Measurements from ENCODE around the gene NEK2. TPM values are rescaled to one million over a fixed set of nuclear protein-coding genes. Genes with fewer than 3 reads are reported as not detected.

NEK2 gene
- total RNA-seq, 3 donors from 2014 or later: 1.8 TPM; not detected in 2

DNA sequence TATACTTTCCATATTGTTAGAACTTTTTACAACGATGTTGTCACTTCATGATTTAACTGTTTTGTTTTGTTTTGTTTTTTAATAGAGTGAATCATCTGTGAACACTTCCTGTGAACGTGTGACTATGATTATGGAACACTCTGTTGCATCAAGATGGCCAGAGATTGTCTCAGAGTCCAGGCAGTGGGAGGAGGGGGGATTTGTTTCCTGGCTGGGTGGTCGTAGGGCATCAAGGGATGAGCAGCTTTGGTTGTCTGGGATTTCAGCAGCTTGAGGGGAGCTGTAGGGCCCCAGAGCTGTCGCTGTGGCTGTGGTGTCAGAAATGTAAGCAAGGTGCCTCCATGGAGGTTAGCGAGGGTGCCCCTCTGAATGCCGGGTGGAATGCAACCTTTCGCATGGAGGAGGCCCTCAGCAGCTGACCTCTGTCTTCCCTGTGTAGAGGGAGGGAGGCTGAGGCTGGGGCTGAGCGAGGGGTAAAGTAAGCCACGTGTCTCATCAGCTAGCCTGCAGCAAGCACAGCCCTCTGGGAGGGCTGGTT lies 21.4 kb downstream of the NEK2 start:
- intact Hi-C loops (cut with DNase I; ENCODE audit: low total_unique reads): loop anchor here (10.0 kb wide), 1 partner anchor 79 kb away; the partner anchor contains the start of gene SLC30A1
- no peak overlapping the region for H3K27ac ChIP-seq
- no peaks in the 10 kb centered on the region for H3K9me3 ChIP-seq
- TF ChIP-seq, protein P1, sequence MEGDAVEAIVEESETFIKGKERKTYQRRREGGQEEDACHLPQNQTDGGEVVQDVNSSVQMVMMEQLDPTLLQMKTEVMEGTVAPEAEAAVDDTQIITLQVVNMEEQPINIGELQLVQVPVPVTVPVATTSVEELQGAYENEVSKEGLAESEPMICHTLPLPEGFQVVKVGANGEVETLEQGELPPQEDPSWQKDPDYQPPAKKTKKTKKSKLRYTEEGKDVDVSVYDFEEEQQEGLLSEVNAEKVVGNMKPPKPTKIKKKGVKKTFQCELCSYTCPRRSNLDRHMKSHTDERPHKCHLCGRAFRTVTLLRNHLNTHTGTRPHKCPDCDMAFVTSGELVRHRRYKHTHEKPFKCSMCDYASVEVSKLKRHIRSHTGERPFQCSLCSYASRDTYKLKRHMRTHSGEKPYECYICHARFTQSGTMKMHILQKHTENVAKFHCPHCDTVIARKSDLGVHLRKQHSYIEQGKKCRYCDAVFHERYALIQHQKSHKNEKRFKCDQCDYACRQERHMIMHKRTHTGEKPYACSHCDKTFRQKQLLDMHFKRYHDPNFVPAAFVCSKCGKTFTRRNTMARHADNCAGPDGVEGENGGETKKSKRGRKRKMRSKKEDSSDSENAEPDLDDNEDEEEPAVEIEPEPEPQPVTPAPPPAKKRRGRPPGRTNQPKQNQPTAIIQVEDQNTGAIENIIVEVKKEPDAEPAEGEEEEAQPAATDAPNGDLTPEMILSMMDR (IDR thresholded peaks at IDR 0.05): no peak
- TF ChIP-seq POLR2AphosphoS5 (IDR thresholded peaks at IDR 0.05): no peak
- no peak for TF ChIP-seq POLR2A (IDR thresholded peaks at IDR 0.05)
- H3K36me3 ChIP-seq: no peaks in the 10 kb centered on the region
- H3K27me3 ChIP-seq: no peaks in the 10 kb centered on the region
- H3K4me1 ChIP-seq: no peaks in the 10 kb centered on the region
- no peak overlapping the region for H3K4me3 ChIP-seq
- DNase-seq (ENCODE audit: low spot score in 2 of 2): no peak

DNA sequence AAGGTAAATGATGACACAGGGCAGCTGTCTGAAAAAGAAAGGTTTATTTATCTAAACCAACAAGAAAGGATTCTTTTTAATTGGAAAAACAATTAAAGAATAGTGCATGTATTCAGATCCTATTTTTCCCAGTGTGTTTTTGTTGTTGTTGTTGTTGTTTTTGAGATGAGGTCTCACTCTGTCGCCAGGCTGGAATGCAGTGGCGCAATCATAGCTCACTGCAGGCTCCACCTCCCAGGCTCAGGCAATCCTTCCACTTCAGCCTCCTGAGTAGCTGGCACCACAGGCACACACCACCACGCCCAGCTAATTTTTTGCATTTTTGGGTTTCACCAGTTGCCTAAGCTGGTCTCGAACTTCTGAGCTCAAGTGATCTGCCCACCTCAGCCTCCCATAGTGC lies 22.1 kb downstream of the NEK2 start:
- Histone ChIP-seq H3K27me3 (no peaks in the 10 kb centered on the region), H3K4me3 (no peak overlapping the region), H3K9me3 (no peaks in the 10 kb centered on the region), H3K27ac (no peak overlapping the region), H3K36me3 (no peaks in the 10 kb centered on the region), H3K4me1 (no peaks in the 10 kb centered on the region)
- no peak for DNase-seq (ENCODE audit: low spot score in 2 of 2)
- intact Hi-C loops (cut with DNase I; ENCODE audit: low total_unique reads): loop anchor here (10.0 kb wide), 1 partner anchor 78 kb away; the partner anchor contains the start of gene SLC30A1
- TF ChIP-seq POLR2AphosphoS5 (IDR thresholded peaks at IDR 0.05) (no peak), POLR2A (IDR thresholded peaks at IDR 0.05) (no peak)
- TF ChIP-seq, protein P1 (IDR thresholded peaks at IDR 0.05): no peak

DNA sequence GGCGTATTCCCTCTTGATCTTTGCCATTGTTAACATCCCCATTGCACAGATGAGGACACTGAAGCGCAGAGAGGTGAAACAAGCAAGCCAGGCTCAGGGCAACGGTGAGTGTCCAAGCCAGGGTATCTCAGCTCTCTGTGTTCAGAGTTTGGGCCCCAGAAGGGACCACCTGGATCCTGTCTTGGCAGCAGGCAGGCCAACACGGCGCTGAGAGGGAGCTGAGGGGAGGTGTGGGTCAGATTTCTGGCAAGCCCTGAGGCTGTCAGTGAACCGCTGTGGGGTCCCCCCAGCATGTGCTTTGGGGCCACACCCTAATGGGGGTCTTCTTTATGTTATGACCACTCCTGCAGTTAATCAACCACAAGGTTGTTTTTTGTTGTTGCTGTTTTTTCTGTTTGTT lies 23.1 kb downstream of the NEK2 start:
- intact Hi-C loops (cut with DNase I; ENCODE audit: low total_unique reads): loop anchor here (10.0 kb wide), 1 partner anchor 78 kb away; the partner anchor contains the start of gene SLC30A1
- Histone ChIP-seq H3K36me3 (no peaks in the 10 kb centered on the region), H3K4me3 (no peak overlapping the region), H3K27ac (no peak overlapping the region), H3K27me3 (no peaks in the 10 kb centered on the region), H3K9me3 (no peaks in the 10 kb centered on the region), H3K4me1 (no peaks in the 10 kb centered on the region)
- no peak for DNase-seq (ENCODE audit: low spot score in 2 of 2)
- TF ChIP-seq POLR2AphosphoS5 (IDR thresholded peaks at IDR 0.05) (no peak), POLR2A (IDR thresholded peaks at IDR 0.05) (no peak)
- TF ChIP-seq, protein P1 (IDR thresholded peaks at IDR 0.05): no peak

DNA sequence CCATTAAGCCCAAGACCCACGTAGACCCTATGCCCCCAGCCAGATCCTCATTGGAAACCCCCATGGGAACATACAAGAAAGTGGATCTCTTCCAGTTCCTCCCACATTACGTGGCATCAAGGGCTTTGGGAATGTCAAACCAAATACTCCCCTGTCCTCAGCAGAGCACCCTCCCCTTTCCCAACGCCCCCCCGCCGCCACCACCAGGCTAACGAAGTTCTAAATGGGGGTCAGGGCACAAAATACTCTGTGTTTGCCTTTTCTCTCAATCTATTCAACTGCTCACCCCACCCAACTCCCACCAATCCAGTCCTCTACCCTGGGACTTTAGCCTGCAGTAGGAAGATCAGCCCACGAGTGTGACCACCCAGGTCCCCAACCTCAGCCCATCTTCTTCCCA lies 24.5 kb downstream of the NEK2 start:
- H3K36me3 ChIP-seq: no peaks in the 10 kb centered on the region
- DNase-seq (ENCODE audit: low spot score in 2 of 2): no peak
- no peak overlapping the region for H3K4me3 ChIP-seq
- no peak overlapping the region for H3K27ac ChIP-seq
- H3K27me3 ChIP-seq: no peaks in the 10 kb centered on the region
- TF ChIP-seq POLR2AphosphoS5 (IDR thresholded peaks at IDR 0.05) (no peak), POLR2A (IDR thresholded peaks at IDR 0.05) (no peak)
- TF ChIP-seq, protein P1 (IDR thresholded peaks at IDR 0.05): no peak
- H3K9me3 ChIP-seq: no peaks in the 10 kb centered on the region
- intact Hi-C loops (cut with DNase I; ENCODE audit: low total_unique reads): loop anchor here (10.0 kb wide), 1 partner anchor 76 kb away; the partner anchor contains the start of gene SLC30A1
- no peaks in the 10 kb centered on the region for H3K4me1 ChIP-seq

DNA sequence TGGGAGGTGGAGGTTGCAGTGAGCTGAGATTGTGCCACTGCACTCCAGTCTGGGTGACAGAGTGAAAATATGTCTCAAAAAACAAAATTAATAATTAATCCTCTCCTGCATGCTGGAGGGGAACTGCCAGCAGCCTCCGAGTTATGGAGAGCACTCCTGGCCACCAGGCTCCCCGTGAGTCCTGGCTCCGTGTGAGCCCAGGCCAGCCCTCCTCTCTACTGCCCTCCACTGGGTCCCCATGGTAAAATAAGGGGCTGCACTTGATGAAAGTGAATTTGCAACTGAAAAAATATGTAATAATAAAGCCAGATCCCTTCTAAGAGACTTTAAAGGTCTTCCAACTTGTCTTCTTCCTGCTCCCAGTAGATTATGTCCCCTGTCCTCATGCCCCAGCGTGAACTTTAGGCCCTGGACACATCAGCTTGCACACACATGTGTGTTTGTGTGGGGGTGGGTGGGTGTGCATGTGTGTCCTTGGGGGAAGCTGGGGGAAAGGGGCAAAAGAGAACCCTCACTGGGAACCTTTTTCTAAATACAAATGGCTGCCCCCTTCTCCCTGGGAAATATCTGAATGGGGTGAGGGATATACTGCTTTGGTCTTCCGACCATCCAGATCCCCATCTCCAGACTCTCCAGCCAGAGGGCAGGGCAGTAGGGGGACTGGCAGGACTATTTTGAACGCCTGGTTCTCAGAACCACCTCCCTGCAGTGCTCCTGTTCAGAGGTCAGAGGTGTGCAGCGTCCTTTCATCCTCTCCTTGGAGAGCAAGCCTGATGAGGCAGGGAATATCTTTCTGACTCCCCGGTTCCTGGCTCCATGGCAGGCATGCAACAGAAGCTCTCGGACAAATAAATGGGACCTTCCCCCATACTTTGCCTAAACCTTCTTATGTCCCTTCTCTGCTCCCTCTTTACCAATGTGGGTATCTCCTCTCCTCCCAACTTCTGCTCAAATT lies 26.2 kb downstream of the NEK2 start:
- Histone ChIP-seq H3K27ac (no peak overlapping the region), H3K36me3 (no peaks in the 10 kb centered on the region), H3K4me3 (no peak overlapping the region), H3K27me3 (no peaks in the 10 kb centered on the region), H3K9me3 (no peaks in the 10 kb centered on the region), H3K4me1 (no peaks in the 10 kb centered on the region)
- intact Hi-C loops (cut with DNase I; ENCODE audit: low total_unique reads): no loop called here
- no peak for DNase-seq (ENCODE audit: low spot score in 2 of 2)
- TF ChIP-seq POLR2AphosphoS5 (IDR thresholded peaks at IDR 0.05) (no peak), POLR2A (IDR thresholded peaks at IDR 0.05) (no peak)
- TF ChIP-seq, protein P1 (IDR thresholded peaks at IDR 0.05): peak in 2 of 3 donors; percentile 43 to 73

All from breast epithelium (tissue), 4 donors.